LNCAP (cell line): ENCODE measurements around the gene KLF8.

ENCODE experiments used
- CTCF ChIP-seq: fragments of 450-650 bp; IDR thresholded peaks from 2 replicates; pipeline ENCODE4 v1.5.1; 2017; ENCODE audit warnings: mild to moderate bottlenecking

The KLF8 gene

DNA sequence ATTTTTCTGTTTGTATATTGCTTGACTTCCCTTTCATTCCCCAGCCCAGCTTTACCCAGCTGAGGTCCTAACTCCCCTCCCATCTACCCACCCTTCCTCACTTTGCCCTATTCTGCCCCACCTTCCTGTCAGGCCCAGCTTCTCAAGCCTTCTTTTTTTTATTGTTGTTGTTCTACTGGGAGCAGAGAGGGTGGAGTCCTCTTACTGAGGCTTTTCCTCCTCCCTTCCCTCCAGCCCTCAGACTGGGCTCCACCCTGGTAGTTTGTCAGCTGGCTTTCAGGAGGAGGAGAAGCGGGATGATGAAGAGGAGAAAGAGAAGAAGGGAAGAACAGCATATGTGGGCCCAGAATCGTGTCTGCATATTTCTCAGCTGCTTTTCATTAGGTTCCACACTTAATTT is 3.2 kb upstream of the KLF8 start:
- no peak for TF ChIP-seq CTCF

- no peak for TF ChIP-seq CTCF
Observed at GRCh38 chrX:56231537-56232090, 542 bp upstream of the KLF8 start.

DNA sequence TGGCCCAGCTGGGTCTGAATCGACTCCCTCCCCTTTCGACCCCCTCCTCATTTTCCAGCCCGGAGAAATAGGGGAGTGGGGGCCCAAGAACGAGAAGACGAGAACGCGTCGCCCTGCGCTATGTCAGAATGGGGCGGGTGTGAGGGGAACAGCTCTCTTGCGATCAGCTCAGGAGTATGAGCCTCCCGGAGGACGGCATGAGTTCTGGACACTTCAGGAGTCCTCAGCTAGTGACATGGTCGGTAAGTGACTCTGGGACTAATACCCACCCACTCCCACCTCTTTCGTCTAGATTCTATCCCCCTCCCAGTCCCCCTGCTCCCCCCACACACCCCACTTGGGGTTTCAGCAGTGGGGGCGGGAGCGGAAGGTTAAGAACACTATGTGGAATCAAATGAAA is 944 bp downstream of the KLF8 start:
- no peak for TF ChIP-seq CTCF

- no peak for TF ChIP-seq CTCF
Observed at GRCh38 chrX:56233682-56234081, 1.5 kb downstream of the KLF8 start.

- TF ChIP-seq CTCF: peak; percentile 53
Observed at GRCh38 chrX:56248492-56248891, 16.3 kb downstream of the KLF8 start.

DNA sequence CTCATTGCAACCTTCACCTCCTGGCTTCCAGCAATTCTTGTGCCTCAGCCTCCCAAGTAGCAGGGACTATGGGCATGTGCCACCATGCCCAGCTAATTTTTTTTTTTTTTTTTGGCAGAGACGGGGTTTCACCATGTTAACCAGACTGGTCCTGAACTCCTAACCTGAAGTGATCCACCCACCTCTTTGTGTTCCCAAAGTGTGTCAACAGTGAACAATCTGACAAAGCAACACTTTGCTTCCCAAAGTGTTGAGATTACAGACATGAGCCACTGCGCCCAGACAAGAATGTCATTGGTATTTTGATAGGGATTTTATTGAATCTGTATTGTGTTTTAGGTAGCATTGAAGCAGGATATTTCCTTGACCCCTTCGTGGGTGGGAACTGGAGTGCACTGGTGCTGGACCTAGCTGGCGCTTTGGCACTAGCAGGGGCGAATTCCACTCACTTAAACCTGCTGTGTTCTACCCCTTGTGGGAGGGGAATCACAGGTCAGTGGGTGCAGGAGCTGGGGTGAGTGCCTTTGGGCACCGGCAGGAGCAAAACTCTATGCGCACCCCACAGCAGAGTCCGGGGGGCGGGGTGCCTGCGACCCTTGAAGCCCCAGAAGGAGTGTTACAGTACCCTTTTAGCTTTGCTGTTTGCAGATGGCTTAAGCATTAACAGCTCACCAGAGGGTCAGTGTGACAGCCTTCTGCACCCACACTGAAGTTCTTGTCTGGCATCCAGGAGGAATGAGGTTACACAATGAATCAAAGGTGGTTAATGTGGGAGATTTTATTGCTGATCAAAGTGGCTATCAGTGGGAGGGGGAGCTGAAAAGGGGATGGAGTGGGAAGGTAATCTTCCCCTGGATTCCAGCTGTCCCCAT is 21.9 kb downstream of the KLF8 start:
- no peak for TF ChIP-seq CTCF

DNA sequence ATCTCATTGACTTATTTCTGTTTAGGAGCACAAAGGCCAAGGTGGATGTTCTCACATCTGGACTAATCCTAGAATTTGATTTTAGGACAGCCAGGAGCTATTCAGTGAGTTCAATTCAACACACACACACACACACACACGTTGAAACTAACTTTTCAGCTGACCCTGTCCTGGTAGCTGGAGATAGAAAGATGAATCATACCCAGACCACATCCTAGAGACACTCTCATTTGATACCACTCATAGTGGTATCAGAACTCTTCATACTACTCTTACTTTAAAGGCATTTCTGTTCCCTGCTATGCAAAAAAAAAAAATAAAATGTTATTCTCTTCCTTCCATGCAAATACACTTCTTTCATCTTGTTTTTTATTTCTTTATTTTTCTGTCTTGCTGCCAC is 36.7 kb downstream of the KLF8 start:
- TF ChIP-seq CTCF: no peak
